ENCODE data around the gene CDC34. TPM values are rescaled to one million over a fixed set of nuclear protein-coding genes. Genes with fewer than 3 reads are reported as not detected.

The CDC34 gene
- total RNA-seq, 2 donors from 2014 or later = 128 to 138 TPM

DNA sequence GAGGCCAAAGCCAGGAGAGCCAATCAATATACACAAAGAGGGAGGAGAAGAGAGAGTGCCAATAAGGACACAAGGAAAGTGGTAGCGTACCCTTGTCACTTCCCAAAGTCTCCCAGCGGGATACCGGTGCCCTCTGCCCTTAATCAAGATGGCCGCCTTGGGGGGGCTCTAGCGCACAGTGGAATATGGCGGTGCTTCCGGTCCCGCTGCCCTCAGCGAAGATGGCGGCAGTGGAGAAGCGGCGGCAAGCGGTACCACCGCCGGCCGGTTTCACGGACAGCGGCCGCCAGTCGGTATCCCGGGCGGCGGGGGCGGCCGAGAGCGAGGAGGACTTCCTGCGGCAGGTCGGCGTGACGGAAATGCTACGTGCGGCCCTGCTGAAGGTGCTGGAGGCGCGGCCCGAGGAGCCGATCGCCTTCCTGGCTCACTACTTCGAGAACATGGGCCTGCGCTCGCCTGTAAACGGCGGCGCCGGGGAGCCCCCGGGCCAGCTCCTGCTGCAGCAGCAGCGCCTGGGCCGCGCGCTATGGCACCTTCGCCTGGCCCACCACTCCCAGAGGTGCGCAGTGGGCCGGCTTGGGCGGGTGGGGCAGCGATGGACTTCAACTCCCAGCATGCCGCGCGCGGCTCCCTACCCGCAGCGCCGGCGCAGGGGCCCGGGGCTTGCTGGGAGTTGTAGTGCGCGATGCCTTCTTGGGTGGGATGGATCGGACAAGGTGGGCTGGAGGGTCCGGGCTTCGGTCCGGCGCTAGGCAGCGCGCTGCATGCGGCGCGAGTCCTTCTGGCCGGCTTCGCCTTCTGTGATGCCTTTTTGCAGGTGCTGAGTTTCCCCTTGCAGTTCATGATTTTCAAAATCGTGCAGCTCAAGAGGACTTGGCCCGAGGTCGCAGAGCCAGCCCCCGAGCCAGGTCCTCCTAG lies 24.0 kb upstream of the CDC34 start, which contains the start of gene TPGS1:
Gene TPGS1 (plus strand): TSS at position 212 of the 918 bp plus-strand sequence. CDS start 10 bp downstream, at position 222.
- Histone ChIP-seq H3K9ac (ENCODE audit: extremely low read depth, low read length, poor library complexity, severe bottlenecking) (peak within 1 kb of the TSS; percentile 92), H3K4me1 (ENCODE audit: control insufficient read depth, insufficient read depth, low read length) (peaks cover 6% of the 10 kb centered on the region), H3K36me3 (ENCODE audit: control insufficient read depth, insufficient read depth, low read length) (peaks cover 5% of the 10 kb centered on the region), H3K9me3 (ENCODE audit: control insufficient read depth, low read length) (no peaks in the 10 kb centered on the region), H3K27me3 (ENCODE audit: control insufficient read depth, insufficient read depth, low read length, poor library complexity, severe bottlenecking) (no peaks in the 10 kb centered on the region), H3K4me3 (ENCODE audit: low read length) (peak within 1 kb of the TSS; percentile 89), H3K27ac (ENCODE audit: low read depth, low read length) (peak within 1 kb of the TSS; percentile 98)
- peak; percentile 98 for DNase-seq
- H3K4me3 Mint-ChIP-seq = peak within 1 kb of the TSS; percentile 78
- H3K4me1 Mint-ChIP-seq = peaks cover 23% of the 10 kb centered on the region
- peaks cover 14% of the 10 kb centered on the region for H3K36me3 Mint-ChIP-seq (ENCODE audit: low read depth)
- peak within 1 kb of the TSS; percentile 100 for H3K27ac Mint-ChIP-seq
- H3K27me3 Mint-ChIP-seq (ENCODE audit: insufficient read depth) = peaks cover 4% of the 10 kb centered on the region
- no peaks in the 10 kb centered on the region for H3K9me3 Mint-ChIP-seq
- WGBS, 2 experiments (ENCODE audit: insufficient coverage in 1 of 2, insufficient read length in 1 of 2) = 1 to 2% methylated on average over 65 to 81 of the region's 81 CpGs
- TF ChIP-seq, protein P1, sequence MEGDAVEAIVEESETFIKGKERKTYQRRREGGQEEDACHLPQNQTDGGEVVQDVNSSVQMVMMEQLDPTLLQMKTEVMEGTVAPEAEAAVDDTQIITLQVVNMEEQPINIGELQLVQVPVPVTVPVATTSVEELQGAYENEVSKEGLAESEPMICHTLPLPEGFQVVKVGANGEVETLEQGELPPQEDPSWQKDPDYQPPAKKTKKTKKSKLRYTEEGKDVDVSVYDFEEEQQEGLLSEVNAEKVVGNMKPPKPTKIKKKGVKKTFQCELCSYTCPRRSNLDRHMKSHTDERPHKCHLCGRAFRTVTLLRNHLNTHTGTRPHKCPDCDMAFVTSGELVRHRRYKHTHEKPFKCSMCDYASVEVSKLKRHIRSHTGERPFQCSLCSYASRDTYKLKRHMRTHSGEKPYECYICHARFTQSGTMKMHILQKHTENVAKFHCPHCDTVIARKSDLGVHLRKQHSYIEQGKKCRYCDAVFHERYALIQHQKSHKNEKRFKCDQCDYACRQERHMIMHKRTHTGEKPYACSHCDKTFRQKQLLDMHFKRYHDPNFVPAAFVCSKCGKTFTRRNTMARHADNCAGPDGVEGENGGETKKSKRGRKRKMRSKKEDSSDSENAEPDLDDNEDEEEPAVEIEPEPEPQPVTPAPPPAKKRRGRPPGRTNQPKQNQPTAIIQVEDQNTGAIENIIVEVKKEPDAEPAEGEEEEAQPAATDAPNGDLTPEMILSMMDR (conservative IDR thresholded peaks at IDR 0.05) = no peak

DNA sequence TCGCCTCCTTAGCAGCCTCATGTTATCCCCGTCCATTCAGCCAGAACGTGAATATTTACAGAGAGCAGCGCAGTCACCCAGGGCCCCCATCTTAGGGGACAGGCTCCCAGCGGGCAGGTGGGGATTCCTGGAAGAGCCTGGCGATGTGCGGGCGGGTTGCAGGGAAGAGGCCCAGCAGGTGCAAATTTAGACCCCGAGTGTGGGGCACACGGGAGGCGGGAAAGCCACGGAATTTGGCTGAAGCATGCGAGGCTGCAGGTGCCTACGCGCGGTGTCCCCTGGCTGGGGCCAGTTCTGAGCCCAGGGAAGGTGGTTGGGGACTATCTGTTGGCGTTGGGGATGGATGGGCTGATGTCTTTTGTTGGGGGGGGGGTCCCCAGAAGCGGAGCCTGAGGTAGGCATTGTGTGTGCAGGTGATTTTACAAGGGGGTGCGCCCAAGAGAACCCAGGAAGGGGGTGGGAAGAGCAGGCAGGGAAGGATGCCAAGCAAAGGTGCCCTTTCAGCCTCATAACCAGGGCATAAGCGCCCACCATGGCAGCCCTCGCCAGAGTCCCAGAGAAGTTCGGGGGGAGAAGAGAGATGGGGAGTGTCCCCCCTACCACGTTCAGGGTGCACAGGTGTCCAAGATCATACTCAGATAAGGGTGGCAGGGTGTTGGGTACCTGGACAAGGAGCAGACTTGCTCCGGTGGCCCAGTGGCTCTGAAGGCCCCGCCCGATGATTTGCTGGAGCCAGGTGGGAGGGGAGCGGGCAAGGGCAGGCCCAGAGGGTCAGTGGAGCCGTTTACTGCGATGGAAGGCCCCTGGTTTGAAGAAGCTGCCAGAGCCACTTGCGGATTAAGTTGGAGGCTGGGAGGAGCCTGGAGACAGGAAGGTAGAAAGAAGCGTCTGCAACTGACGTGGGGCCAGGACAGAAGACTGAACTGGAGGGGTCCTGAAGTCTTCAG lies 23.1 kb upstream of the CDC34 start:
- H3K27ac ChIP-seq (ENCODE audit: low read depth, low read length) = no peak overlapping the region
- 67 to 76% methylated on average over 18 to 31 of the region's 32 CpGs for WGBS, 2 experiments (ENCODE audit: insufficient coverage in 1 of 2, insufficient read length in 1 of 2)
- peaks cover 5% of the 10 kb centered on the region for H3K36me3 ChIP-seq (ENCODE audit: control insufficient read depth, insufficient read depth, low read length)
- peak overlapping the region; percentile 89 for H3K4me3 ChIP-seq (ENCODE audit: low read length)
- Mint-ChIP-seq H3K36me3 (ENCODE audit: low read depth) (peaks cover 14% of the 10 kb centered on the region), H3K27ac (peak overlapping the region; percentile 81), H3K4me3 (peak overlapping the region; percentile 78), H3K27me3 (ENCODE audit: insufficient read depth) (peaks cover 9% of the 10 kb centered on the region), H3K4me1 (peaks cover 19% of the 10 kb centered on the region), H3K9me3 (no peaks in the 10 kb centered on the region)
- peak overlapping the region; percentile 92 for H3K9ac ChIP-seq (ENCODE audit: extremely low read depth, low read length, poor library complexity, severe bottlenecking)
- no peaks in the 10 kb centered on the region for H3K9me3 ChIP-seq (ENCODE audit: control insufficient read depth, low read length)
- peak; percentile 36 for DNase-seq
- TF ChIP-seq, protein P1 (conservative IDR thresholded peaks at IDR 0.05) = no peak
- peaks cover 6% of the 10 kb centered on the region for H3K4me1 ChIP-seq (ENCODE audit: control insufficient read depth, insufficient read depth, low read length)
- H3K27me3 ChIP-seq (ENCODE audit: control insufficient read depth, insufficient read depth, low read length, poor library complexity, severe bottlenecking) = no peaks in the 10 kb centered on the region

DNA sequence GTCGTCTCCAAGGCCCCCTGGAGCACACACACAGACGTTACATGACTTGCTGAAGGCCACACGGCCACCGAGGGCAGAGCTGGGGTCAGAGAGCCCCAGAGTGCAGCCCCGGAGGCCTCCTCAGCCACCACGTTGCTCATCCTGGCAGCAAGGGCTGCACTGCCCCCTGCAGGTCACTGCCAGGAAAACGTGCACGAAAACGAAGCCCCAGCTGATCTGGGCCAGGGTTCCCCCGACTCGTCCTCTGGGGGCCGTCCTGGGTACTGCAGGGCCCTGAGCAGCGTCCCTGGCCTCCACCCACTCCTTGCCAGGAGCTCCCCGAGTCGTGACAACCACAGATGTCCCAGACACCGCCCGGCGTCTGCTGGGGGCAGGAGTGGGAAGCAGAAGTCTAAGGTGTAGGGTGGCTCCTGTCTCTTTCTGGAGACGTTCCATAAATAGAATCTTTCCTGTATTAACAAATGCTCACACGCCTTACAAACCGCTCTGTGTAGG lies 20.9 kb upstream of the CDC34 start:
- Histone ChIP-seq H3K9me3 (ENCODE audit: control insufficient read depth, low read length) (no peaks in the 10 kb centered on the region), H3K4me3 (ENCODE audit: low read length) (no peak overlapping the region), H3K27ac (ENCODE audit: low read depth, low read length) (peak overlapping the region; percentile 90), H3K36me3 (ENCODE audit: control insufficient read depth, insufficient read depth, low read length) (peaks cover 5% of the 10 kb centered on the region), H3K27me3 (ENCODE audit: control insufficient read depth, insufficient read depth, low read length, poor library complexity, severe bottlenecking) (no peaks in the 10 kb centered on the region), H3K9ac (ENCODE audit: extremely low read depth, low read length, poor library complexity, severe bottlenecking) (peak overlapping the region; percentile 53), H3K4me1 (ENCODE audit: control insufficient read depth, insufficient read depth, low read length) (peaks cover 6% of the 10 kb centered on the region)
- Mint-ChIP-seq H3K36me3 (ENCODE audit: low read depth) (peaks cover 19% of the 10 kb centered on the region), H3K4me3 (peak overlapping the region; percentile 42), H3K27ac (peak overlapping the region; percentile 91), H3K4me1 (peaks cover 15% of the 10 kb centered on the region), H3K27me3 (ENCODE audit: insufficient read depth) (peaks cover 14% of the 10 kb centered on the region), H3K9me3 (no peaks in the 10 kb centered on the region)
- WGBS, 2 experiments (ENCODE audit: insufficient coverage in 1 of 2, insufficient read length in 1 of 2) = 14 to 20% methylated on average over 7 to 21 of the region's 21 CpGs
- peak; percentile 99 for DNase-seq
- TF ChIP-seq, protein P1 (conservative IDR thresholded peaks at IDR 0.05) = peak; percentile 100
